Sigmoid colon (tissue), 4 donors: ENCODE data around the gene POLR1C.
"Not testable (repeated sequence)": the region's sequence is repeated elsewhere in the genome, so short reads cannot be mapped to it uniquely, and the experiment has no call there.

Experiments used
- EP300 ChIP-seq, 4 donors: sonication (generic); formaldehyde crosslinking; IDR thresholded peaks; one replicate each; pipeline ENCODE4 v1.6.1; 2017; ENCODE audit warnings: antibody characterized with exemption in 4 of 4
- POLR2A ChIP-seq, 2 donors: fragments of 450-650 bp; IDR thresholded peaks; one replicate each; pipeline ENCODE4 v1.6.1; 2016; ENCODE audit warnings: antibody characterized with exemption in 2 of 2, mild to moderate bottlenecking in 2 of 2, moderate library complexity in 2 of 2
- POLR2AphosphoS5 ChIP-seq, 4 donors: sonication (generic); formaldehyde crosslinking; IDR thresholded peaks; one replicate each; pipeline ENCODE4 v1.6.1; 2017; ENCODE audit warnings: antibody characterized with exemption in 4 of 4
- TF ChIP-seq, protein P1 (sequence below), 4 experiments: fragments of 450-650 bp in 3 of 4; fragments of 200-600 bp in 1 of 4; IDR thresholded peaks; one replicate each; pipeline ENCODE4 v1.5.1; 2016 to 2019; ENCODE audit warnings: antibody characterized with exemption in 4 of 4, mild to moderate bottlenecking in 3 of 4, moderate library complexity in 2 of 4

DNA sequence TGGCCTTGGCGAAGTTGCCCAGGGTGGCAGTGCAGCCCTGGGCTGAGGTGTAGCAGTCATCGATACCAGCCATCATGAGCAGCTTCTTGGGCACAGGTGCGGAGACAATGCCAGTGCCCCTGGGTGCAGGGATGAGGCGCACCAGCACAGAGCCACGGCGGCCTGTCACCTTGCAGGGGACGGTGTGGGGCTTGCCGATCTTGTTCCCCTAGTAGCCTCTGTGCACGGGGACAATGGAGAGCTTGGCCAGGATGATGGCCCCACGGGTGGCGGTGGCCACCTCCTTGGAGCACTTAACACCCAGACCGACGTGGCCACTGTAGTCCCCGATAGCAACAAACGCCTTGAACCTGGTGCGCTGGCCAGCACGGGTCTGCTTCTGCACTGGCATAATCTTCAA is 22.1 kb downstream of the POLR1C start:
- not testable (repeated sequence) for TF ChIP-seq POLR2AphosphoS5, EP300, POLR2A (IDR thresholded peaks at IDR 0.05)
- TF ChIP-seq, protein P1, sequence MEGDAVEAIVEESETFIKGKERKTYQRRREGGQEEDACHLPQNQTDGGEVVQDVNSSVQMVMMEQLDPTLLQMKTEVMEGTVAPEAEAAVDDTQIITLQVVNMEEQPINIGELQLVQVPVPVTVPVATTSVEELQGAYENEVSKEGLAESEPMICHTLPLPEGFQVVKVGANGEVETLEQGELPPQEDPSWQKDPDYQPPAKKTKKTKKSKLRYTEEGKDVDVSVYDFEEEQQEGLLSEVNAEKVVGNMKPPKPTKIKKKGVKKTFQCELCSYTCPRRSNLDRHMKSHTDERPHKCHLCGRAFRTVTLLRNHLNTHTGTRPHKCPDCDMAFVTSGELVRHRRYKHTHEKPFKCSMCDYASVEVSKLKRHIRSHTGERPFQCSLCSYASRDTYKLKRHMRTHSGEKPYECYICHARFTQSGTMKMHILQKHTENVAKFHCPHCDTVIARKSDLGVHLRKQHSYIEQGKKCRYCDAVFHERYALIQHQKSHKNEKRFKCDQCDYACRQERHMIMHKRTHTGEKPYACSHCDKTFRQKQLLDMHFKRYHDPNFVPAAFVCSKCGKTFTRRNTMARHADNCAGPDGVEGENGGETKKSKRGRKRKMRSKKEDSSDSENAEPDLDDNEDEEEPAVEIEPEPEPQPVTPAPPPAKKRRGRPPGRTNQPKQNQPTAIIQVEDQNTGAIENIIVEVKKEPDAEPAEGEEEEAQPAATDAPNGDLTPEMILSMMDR (IDR thresholded peaks at IDR 0.05) = not testable (repeated sequence)
